ENCODE results near the gene ARFGEF3. TPM values are rescaled to one million over a fixed set of nuclear protein-coding genes. Genes with fewer than 3 reads are reported as not detected.

The ARFGEF3 gene
- total and polyA plus RNA-seq, 10 of the 15 experiments (the other 5 are each of a cell fraction or from before 2014, with no cell fraction given), result under 0.01 to 0.08 (median 0.02) TPM; not detected in 1

GRCh38 chr6:138146544-138146943 is 15.2 kb upstream of the ARFGEF3 start (continued):
- TF ChIP-seq, protein P1, sequence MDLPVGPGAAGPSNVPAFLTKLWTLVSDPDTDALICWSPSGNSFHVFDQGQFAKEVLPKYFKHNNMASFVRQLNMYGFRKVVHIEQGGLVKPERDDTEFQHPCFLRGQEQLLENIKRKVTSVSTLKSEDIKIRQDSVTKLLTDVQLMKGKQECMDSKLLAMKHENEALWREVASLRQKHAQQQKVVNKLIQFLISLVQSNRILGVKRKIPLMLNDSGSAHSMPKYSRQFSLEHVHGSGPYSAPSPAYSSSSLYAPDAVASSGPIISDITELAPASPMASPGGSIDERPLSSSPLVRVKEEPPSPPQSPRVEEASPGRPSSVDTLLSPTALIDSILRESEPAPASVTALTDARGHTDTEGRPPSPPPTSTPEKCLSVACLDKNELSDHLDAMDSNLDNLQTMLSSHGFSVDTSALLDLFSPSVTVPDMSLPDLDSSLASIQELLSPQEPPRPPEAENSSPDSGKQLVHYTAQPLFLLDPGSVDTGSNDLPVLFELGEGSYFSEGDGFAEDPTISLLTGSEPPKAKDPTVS (IDR thresholded peaks at IDR 0.05; ENCODE audit: low read depth, low read length), result no peak
- TF ChIP-seq, protein P2, sequence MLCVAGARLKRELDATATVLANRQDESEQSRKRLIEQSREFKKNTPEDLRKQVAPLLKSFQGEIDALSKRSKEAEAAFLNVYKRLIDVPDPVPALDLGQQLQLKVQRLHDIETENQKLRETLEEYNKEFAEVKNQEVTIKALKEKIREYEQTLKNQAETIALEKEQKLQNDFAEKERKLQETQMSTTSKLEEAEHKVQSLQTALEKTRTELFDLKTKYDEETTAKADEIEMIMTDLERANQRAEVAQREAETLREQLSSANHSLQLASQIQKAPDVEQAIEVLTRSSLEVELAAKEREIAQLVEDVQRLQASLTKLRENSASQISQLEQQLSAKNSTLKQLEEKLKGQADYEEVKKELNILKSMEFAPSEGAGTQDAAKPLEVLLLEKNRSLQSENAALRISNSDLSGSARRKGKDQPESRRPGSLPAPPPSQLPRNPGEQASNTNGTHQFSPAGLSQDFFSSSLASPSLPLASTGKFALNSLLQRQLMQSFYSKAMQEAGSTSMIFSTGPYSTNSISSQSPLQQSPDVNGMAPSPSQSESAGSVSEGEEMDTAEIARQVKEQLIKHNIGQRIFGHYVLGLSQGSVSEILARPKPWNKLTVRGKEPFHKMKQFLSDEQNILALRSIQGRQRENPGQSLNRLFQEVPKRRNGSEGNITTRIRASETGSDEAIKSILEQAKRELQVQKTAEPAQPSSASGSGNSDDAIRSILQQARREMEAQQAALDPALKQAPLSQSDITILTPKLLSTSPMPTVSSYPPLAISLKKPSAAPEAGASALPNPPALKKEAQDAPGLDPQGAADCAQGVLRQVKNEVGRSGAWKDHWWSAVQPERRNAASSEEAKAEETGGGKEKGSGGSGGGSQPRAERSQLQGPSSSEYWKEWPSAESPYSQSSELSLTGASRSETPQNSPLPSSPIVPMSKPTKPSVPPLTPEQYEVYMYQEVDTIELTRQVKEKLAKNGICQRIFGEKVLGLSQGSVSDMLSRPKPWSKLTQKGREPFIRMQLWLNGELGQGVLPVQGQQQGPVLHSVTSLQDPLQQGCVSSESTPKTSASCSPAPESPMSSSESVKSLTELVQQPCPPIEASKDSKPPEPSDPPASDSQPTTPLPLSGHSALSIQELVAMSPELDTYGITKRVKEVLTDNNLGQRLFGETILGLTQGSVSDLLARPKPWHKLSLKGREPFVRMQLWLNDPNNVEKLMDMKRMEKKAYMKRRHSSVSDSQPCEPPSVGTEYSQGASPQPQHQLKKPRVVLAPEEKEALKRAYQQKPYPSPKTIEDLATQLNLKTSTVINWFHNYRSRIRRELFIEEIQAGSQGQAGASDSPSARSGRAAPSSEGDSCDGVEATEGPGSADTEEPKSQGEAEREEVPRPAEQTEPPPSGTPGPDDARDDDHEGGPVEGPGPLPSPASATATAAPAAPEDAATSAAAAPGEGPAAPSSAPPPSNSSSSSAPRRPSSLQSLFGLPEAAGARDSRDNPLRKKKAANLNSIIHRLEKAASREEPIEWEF (IDR thresholded peaks at IDR 0.05; ENCODE audit: insufficient replicate concordance, low read depth, low read length), result no peak
- TF ChIP-seq SMAD5 (IDR thresholded peaks at IDR 0.05; ENCODE audit: low read depth) (no peak), TCF12 (IDR thresholded peaks at IDR 0.05; ENCODE audit: low read depth, low read length) (no peak), RFX5 (IDR thresholded peaks at IDR 0.05; ENCODE audit: low read depth, low read length) (no peak), RBBP5 (conservative IDR thresholded peaks at IDR 0.05) (no peak)
- TF ChIP-seq, protein P3, sequence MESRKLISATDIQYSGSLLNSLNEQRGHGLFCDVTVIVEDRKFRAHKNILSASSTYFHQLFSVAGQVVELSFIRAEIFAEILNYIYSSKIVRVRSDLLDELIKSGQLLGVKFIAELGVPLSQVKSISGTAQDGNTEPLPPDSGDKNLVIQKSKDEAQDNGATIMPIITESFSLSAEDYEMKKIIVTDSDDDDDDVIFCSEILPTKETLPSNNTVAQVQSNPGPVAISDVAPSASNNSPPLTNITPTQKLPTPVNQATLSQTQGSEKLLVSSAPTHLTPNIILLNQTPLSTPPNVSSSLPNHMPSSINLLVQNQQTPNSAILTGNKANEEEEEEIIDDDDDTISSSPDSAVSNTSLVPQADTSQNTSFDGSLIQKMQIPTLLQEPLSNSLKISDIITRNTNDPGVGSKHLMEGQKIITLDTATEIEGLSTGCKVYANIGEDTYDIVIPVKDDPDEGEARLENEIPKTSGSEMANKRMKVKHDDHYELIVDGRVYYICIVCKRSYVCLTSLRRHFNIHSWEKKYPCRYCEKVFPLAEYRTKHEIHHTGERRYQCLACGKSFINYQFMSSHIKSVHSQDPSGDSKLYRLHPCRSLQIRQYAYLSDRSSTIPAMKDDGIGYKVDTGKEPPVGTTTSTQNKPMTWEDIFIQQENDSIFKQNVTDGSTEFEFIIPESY (IDR thresholded peaks at IDR 0.05), result no peak
- TF ChIP-seq, protein P4, sequence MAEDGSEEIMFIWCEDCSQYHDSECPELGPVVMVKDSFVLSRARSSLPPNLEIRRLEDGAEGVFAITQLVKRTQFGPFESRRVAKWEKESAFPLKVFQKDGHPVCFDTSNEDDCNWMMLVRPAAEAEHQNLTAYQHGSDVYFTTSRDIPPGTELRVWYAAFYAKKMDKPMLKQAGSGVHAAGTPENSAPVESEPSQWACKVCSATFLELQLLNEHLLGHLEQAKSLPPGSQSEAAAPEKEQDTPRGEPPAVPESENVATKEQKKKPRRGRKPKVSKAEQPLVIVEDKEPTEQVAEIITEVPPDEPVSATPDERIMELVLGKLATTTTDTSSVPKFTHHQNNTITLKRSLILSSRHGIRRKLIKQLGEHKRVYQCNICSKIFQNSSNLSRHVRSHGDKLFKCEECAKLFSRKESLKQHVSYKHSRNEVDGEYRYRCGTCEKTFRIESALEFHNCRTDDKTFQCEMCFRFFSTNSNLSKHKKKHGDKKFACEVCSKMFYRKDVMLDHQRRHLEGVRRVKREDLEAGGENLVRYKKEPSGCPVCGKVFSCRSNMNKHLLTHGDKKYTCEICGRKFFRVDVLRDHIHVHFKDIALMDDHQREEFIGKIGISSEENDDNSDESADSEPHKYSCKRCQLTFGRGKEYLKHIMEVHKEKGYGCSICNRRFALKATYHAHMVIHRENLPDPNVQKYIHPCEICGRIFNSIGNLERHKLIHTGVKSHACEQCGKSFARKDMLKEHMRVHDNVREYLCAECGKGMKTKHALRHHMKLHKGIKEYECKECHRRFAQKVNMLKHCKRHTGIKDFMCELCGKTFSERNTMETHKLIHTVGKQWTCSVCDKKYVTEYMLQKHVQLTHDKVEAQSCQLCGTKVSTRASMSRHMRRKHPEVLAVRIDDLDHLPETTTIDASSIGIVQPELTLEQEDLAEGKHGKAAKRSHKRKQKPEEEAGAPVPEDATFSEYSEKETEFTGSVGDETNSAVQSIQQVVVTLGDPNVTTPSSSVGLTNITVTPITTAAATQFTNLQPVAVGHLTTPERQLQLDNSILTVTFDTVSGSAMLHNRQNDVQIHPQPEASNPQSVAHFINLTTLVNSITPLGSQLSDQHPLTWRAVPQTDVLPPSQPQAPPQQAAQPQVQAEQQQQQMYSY (CRISPR knock-in tag; IDR thresholded peaks at IDR 0.05), result no peak

All from GM12878 (cell line).